GM19238 (cell line): ENCODE results near the gene PDE6C.

Source experiments
- DNase-seq: peaks from one replicate; pipeline ENCODE4 v3.0.0; 2011; ENCODE audit warnings: low spot score; ENCODE audit not compliant: insufficient read length

The PDE6C gene

GRCh38 chr10:93701866-93702209, 89.5 kb downstream of the PDE6C start:
- no peak for DNase-seq

- peak; percentile 58 for DNase-seq
Measured at GRCh38 chr10:93702210-93703001, 90.1 kb downstream of the PDE6C start, which contains the start of gene FRA10AC1. Gene FRA10AC1, minus strand, starts transcription at chr10:93702592. Its CDS starts 2,486 bp downstream, at chr10:93700106.

GRCh38 chr10:93703066-93703465, 90.7 kb downstream of the PDE6C start:
- DNase-seq = no peak

GRCh38 chr10:93703841-93704240, 91.5 kb downstream of the PDE6C start:
- DNase-seq = no peak

- DNase-seq = no peak
Measured at GRCh38 chr10:93704451-93704850, 92.1 kb downstream of the PDE6C start.

- no peak for DNase-seq
Measured at GRCh38 chr10:93707623-93708022, 95.3 kb downstream of the PDE6C start.

GRCh38 chr10:93710333-93710909, 98.1 kb downstream of the PDE6C start:
- no peak for DNase-seq

- no peak for DNase-seq
Measured at GRCh38 chr10:93711891-93712290, 99.6 kb downstream of the PDE6C start.

- no peak for DNase-seq
Measured at GRCh38 chr10:93712593-93712992, 100.3 kb downstream of the PDE6C start.

GRCh38 chr10:93715345-93715744, 103.0 kb downstream of the PDE6C start:
- DNase-seq = no peak
